RPMI8226 (cell line): ENCODE results near the gene PI4KA.
"Not testable (repeated sequence)": the region's sequence is repeated elsewhere in the genome, so short reads cannot be mapped to it uniquely, and the experiment has no call there.

Source experiments
- DNase-seq: peaks from one replicate; pipeline ENCODE4 v3.0.0-alpha.2; 2015

PI4KA gene

DNA sequence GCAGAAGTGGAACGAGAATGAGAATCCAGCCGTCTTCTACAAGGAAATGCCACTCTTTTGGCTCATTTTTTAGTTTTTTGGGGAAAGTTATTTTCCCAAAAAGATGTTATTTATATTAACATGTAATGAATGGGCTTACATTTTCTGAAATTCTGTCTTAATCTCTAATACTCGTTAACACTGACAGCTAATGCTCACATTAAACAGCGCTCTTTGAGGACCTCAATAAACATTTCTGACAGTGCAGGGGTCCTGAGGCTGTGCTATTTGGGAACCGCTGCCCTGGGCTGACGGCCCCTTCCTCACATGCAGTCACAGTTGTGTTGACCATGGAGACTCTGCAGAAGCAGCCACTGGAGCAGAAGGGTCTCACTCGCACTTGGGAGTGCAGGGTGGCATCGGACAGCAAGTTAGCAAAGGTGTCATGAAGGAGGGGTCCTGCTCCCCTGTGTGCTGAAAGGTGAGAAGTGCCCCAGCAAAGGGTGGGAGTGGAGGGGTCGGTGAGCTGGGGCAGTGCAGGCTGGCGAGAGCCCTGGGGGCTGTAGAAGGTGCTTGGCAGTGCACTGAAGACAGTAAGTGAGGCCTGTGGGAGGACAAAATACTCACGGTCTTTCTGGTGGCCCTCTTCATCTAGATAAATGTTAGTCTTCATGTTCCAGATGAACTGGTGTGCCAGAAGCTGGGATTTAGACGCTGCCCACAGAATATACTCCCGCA is 137.8 kb downstream of the PI4KA start:
- no peak for DNase-seq

DNA sequence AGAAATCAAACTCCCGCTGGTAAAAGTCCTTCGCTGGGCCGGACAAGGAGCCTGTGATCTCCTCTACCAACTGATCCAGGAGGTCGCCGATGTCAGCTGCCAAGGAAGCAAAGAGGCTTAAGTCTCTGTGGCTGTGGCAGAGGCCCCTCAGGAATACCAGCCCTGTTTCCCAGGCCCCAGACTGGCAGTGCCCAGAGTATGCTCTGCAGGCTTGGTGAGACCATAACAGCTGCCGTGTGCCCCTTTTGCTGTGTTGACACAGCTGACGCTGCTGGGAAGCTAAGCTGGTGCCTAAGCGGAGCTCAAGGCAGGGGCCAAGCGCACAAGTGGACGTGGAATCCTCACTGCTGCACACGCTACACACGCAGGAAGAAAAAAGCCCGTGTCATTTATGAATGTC is 139.9 kb downstream of the PI4KA start:
- not testable (repeated sequence) for DNase-seq

DNA sequence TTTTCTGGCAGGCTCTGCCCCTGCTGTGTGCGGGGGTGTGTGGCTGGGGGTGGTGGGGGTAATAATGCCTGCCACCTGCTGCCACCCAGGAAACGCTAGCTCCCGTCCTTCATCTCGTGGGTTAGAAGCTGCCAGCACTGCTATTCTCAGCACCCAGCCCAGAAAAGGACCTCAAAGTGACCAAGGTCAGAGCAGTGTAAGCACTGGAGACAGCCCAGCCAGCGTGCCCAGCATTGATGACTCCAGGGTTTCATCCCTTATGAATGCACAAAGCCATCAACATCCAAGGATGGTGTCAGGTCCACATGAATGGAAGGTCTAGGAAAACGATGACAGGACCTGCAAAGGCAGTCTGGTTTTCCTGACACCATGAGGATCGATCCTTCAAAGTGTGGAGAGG is 140.6 kb downstream of the PI4KA start:
- not testable (repeated sequence) for DNase-seq

DNA sequence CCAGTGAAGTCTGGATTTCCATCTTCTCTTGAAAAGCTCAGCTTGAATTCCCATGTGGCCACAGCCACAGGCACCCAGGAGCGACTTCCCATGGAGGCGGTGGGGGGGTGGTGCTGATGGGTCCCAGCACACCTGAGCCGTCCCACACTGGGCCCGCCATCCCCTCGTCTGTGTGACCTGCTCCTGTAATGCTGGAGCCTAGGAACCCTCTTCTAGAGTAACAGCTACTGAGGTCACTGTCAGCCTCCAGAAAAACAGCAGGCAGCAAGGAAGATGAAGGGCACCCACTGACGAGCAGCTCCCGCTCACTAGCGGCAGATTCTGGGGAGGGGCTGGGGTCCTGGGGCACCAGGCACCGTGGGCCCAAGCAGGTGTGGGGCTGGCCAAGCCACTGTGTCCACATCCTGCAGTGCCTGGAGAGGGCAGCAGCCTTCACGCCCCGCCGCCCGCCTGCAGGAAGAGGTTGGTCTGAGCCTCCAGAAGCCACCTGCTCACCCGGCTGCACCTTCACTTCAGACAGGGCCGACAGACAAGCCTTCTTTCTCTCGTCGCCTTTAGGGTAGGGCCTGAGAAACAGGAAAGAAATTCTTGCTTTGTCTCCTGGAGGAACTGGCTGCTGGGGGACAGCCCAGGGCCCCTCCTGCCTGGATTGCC is 141.3 kb downstream of the PI4KA start:
- not testable (repeated sequence) for DNase-seq

DNA sequence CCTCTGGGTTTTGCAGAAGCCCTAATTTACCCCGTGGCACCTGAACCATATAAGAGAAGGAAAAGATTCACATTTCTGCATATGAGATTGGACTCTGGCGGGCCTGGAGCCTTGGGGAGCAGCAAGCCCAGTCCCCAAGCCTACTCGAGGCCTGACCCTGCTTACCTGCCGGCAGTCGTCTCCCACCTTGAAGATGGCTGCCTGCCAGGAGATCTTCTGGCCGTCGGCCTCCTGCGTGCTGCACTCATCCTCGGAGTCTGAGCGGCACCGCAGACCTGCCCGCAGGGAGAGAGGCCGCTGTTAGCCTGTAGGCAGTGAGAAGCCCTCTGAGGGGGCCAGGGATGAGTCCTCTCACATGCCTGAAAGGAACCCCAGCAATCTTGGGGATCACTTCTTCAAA is 145.5 kb downstream of the PI4KA start:
- DNase-seq = not testable (repeated sequence)

DNA sequence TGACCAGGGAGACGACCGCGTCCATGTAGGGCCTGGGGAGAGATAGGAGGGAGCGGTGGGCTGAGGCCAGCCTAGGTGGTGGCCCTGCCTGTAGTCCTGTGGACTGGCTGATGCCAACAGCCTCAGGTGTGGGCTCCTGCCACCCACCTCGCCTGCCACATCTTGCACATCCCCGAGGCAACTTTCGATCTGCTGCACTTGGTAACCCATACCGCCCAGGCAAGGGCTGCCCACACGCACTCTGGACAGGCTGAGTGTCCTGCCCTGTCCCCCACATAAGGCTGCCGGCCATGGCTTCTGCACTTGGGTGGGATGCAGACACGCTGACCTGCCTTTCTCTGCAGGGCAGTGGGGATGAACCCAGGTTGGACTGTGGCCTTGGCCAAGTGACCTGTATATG is 148.6 kb downstream of the PI4KA start:
- DNase-seq = not testable (repeated sequence)

DNA sequence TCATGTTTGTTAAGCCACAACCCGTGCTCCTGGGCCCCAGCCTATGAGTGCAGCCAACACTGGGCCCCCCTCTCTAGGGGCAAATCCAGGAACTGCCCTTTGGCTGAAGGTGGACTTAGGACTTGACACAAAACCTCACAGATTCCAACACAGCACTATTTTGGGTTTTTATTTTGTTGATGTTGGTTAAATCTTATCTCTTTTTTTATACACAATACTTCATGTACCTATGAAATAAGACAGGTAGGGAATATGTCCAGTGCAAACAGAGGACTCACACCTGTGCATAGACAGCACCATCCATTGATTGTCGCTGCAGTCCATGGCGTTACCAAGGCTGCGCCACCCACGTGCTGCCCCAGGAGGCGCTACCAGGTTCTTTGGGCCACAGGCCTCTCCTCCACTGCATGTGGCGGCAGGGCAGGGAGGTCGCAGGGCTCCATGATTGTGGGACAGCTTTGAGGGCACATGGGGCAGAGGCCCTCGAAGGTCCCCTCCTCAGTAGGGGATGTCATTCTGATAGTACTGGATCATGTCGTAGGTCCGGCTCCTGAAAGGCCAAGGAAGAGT is 151.0 kb downstream of the PI4KA start:
- not testable (repeated sequence) for DNase-seq

DNA sequence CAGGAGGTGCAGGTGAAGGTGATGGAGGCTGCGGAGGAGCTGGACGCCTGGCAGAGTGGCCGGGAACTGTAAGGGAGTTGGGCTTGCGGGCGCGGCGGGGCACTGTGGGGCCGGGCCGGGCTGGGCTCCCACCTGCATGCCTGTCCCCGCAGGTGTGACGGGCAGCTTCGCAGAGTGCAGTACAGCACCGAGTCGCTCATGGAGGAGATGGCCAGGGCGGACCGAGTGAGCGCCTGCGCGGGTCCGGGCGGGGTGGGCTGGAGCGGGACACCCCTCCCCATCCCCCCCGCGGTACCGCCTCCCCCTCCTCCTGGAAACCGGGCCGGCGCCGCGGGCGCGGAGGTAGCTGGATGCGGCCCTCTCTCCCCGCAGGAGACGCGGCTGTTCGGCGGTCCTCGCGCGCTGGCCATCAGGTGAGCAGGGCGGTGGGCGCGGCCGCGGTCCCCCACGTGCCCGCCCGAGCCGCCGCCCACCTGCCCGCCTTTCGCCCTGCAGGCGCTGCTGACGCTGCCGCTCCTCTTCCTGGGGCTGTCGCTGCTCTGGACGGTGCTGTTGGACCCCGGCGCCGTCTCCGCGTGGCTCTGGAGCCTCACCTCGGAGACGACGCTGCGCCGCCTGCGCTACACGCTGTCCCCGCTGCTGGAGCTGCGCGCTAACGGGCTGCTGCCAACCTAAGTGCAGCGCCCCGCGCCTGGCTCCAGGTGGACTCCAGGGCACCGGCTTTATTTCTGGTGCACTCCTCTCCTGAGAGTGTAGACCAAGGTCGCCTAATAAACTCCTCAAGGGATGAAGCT is 154.6 kb downstream of the PI4KA start:
- DNase-seq = peak; percentile 12

DNA sequence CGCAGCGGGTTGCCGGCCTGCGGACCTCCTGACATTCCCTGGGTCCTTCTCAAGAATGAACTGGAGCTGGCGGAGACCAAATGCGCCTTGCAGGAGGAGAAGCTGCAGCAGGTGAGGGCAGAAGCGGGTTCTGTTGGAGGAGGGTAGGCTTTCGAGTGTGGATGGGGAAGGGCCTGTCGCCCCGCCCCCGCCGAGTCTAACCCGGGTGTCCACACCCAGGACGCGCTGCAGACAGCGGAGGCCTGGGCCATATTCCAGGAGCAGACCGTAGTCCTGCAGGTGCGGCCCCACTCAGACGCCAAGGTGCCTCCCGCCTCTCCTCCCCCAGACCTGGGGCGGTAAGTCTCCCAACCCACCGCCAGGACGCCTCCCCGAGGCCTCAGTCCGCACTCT is 155.2 kb downstream of the PI4KA start:
- DNase-seq = not testable (repeated sequence)

DNA sequence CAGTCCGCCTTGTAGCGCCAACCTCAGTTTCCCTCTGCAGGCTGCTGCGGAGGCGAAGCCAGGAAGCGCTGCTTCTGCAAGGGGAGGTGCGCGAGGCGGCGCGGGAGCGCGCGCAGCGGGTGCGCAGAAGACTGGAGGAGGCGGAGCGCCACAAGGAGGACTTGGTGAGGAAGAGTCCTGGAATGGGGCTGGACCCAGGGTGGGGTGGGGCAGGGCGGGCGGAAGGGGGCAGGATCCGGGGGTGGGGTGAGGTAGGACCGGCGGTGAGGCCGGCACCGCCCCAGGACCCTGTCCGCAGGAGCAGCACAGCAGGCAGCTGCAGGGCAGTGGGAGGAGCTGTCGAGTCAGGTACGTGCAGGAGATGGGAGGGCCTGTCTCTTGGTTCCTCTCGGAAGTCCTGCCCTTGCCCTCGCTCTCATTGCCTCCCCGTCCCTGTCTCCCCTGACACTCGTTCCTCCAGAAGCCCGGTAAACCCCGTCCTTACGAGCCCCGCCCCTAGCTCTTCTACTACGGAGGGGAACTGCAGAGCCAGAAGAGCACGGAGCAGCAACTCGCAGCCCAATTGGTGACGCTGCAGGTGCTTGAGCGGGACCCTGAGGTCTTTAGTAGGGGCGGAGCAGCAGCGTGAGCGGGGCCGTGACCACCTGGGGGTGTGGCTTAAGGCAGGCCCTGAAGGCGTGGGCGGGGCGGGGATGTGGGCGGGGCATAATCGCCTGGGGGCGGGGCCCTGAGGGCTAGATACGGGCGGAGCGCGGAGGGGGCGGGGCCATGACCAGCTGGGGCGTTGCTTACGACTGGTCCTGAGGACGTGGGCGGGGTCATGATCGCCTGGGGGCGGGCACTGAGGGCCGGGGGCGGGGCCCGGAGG is 155.8 kb downstream of the PI4KA start:
- DNase-seq = peak; percentile 81

DNA sequence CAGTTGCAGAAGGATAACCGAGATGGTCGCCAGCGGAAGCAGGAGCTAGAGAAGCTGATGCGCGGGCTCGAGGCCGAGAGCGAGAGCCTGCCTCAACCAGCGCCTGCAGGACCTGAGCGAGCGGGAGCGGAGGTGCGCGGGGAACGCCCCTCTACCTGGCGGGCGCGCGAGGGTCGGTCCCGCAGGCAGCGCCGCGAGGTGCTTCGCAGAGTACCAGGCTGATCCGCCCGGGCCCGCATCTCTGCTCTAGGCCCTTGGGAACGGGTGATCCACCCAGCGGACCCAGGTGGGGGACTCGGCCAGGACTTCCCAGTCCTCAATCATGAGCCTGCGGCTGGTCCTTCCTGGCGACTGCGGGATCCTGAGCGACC is 156.5 kb downstream of the PI4KA start:
- not testable (repeated sequence) for DNase-seq

DNA sequence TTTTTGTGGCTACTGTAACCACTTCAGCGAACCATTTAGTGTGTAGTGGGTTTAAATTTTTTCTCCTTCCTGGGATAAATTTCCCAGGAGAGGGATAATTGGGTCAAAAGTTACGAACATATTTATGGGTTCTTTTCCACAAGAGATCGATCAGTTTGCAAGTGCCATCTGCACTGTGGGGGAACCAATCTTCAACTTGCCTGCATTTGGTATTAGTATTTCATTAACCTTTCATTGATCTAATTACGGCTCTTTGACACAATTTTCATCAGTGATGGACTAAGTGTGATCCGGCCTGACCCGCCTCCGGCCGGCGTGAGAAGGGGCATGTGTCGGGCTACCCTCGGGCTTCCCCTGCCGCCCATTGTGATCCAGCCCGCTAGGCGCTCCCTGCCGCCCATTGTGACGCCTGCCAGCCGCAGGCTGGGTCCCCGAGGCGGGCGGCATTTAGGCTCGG is 156.9 kb downstream of the PI4KA start:
- not testable (repeated sequence) for DNase-seq

DNA sequence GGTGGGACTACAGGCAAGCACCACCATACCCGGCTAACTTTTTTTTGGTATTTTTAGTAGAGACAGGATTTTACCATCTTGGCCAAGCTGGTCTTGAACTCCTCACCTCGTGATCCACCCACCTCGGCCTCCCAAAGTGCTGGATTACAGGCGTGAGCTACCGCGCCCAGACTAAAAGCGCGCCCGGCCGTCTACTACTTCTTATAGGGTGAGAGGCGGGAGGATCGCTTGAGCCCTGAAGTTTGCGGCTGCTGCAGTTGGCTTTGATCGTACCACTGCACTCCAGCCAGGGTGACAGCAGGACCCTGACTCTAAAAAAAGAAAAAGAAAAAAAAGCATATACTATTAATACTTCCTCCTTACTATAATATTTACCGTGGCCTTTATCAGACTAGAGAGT is 158.3 kb downstream of the PI4KA start:
- not testable (repeated sequence) for DNase-seq

DNA sequence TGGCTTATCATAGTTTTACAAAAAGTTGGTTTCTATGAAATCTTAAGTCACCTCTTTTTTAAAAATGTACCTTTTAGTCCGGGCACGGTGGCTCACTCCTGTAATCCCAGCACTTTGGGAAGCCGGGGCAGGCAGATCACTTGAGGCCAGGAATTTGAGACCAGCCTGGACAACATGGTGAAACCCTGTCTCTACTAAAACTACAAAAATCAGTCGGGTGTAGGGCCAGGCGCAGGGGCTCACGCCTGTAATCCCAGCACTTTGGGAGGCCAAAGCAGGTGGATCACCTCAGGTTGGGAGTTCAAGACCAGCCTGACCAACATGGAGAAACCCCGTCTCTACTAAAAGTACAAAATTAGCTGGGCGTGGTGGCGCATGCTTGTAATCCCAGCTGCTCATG is 158.8 kb downstream of the PI4KA start:
- DNase-seq = not testable (repeated sequence)

DNA sequence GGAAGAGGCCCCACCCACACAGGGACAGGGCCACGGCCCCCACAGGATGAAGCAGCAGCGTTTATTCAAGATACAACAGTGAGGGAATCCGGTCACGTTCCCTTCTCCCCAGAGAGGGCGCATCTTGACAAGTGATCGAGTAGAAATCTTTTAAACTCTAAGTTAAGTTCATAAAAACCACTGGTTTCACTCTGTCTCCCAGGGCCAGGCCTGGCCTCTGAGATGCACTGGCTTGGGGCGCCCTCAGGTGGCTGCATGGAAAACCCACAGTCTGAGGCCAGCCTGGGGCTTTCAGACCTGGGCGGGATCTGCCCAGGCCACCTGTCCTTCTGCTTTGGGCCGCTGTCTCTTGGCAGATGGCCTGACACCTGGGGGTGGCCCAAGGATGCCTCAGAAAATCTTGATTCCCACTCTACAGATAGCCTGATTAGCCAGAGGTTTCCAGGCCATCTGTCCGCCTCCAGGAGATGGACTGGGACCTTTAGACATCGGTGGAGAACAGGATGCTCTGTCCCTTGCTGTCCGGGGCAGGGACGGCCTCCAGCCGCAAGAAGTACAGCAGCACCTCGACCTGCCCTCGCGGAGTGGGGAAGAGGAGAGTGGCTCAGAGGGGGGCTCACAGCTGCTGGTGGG is 161.0 kb downstream of the PI4KA start:
- peak; percentile 46 for DNase-seq

DNA sequence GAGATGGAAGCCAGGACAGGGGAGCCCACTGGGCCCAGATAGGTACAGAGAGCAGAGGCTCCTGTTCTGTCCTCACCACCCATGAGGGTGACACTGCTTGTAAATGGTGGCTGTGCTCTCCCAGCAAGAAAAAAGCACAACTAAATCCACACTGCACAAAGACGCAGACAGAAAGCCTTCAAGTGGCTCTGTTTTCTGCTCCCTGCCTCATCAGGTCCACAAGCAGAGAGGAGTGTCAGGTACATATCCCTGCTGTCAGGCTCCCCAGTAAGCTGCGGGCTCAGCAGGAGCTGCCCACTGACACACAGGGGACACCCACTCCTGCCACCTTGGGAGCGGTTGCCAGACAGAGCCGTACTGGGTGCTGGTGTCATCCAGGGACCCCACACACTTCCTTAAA is 162.6 kb downstream of the PI4KA start:
- DNase-seq = not testable (repeated sequence)

DNA sequence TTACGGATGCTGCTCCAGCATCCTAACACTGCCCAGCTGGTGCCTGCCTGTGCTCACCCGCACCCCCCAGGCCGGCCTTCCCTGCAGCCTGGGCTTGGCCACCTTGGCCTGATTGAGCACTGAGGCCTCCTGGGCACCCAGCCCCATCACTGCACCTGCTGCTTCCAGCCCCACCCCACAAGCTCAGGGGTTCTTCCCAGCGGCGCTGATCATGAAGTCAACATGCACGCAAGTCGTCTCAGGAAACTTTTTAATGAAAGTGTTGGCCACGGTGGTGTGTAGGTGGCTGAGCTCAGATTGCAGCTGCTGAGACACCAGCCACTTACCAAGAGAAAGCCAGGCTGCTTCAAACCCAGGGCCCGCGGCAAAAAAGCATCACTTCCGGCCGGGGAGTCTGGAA is 163.4 kb downstream of the PI4KA start:
- not testable (repeated sequence) for DNase-seq

DNA sequence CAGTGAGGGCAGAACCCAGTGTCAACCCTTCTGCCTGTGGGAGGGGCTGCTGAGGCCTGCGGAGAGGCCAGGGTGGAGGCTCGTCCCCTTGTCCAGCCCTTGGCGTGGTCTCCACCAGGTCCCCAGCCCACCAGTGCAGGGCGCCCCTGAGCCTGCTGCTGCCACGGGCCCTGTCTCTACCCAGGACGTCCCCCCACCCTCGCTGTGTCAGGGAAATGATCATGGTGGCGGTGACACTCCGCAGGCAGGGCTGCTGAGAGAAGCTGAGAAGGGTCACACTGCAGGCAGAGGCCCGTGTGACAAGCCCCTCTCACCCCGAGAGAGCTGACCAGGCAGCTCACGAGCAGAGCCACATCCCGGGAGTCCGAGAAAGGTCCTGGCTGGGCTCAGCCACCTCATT is 164.4 kb downstream of the PI4KA start:
- not testable (repeated sequence) for DNase-seq

DNA sequence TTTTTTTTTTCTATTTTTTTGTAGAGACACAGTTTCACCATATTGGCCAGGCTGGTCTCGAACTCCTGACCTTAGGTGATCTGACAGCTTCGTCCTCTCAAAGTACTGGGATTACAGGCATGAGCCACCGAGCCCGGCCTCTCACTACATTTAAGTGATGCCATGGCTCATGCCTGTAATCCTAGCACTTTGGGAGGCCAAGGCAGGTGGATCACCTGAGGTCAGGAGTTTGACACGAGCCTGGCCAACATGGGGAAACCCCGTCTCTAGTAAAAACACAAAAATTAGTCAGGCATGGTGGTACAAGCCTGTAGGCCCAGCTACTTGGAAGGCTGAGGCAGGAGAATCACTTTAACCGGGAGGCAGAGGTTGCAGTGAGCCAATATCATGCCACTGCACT is 165.7 kb downstream of the PI4KA start:
- DNase-seq = not testable (repeated sequence)

DNA sequence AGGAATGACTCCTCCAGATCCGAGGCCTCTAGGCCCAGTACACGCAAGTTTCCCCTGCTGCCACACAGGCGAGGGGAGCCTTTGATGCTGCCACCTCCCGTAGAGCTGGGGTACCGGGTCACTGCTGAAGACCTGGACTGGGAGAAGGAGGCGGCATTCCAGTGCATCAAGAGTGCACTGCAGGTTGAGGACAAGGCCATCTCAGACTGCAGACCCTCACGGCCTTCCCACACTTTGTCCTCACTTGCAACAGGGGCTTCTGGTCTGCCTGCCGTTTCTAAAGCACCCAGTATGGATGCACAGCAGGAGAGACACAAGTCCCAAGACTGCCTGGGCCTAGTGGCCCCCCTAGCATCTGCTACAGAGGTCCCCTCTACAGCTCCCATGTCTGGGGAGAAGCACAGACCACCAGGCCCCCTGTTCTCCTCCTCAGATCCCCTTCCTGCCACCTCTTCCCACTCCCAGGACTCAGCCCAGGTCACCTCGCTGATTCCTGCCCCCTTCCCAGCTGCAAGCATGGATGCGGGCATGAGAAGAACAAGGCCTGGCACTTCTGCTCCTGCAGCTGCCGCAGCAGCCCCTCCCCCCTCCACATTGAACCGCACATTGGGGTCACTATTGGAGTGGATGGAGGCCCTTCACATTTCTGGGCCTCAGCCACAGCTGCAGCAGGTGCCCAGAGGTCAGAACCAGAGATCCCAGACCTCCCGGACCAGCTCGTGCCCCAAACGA is 167.9 kb downstream of the PI4KA start:
- DNase-seq = not testable (repeated sequence)
